Breast epithelium (tissue), 4 donors: Measurements from ENCODE around the gene KIF3B. TPM values are rescaled to one million over a fixed set of nuclear protein-coding genes. Genes with fewer than 3 reads are reported as not detected.
A peak's percentile ranks its signal among the peaks of the same experiment; 100 is the strongest.

Experiments used
- DNase-seq, 2 donors: peaks; one replicate each; pipeline ENCODE4 v3.0.0-alpha.2; 2019; ENCODE audit warnings: low spot score in 2 of 2
- H3K27ac ChIP-seq, 2 donors: fragments of 200-600 bp; sonication (generic) in 1 of 2; one replicate each; pipeline ENCODE4 v1.5.1; 2016 to 2019; ENCODE audit warnings: mild to moderate bottlenecking in 1 of 2
- H3K27me3 ChIP-seq, 2 donors: fragments of 200-600 bp; sonication (generic) in 1 of 2; one replicate each; pipeline versions ENCODE4 v1.5.1 to v1.6.0; 2017 to 2019; ENCODE audit warnings: control low read depth in 1 of 2, mild to moderate bottlenecking in 1 of 2
- H3K36me3 ChIP-seq: fragments of 200-600 bp; one replicate; pipeline ENCODE4 v1.5.1; 2019
- H3K4me1 ChIP-seq, 2 donors: fragments of 200-600 bp; sonication (generic); one replicate each; pipeline ENCODE4 v1.5.1; 2016 to 2019; ENCODE audit warnings: control low read depth in 1 of 2
- H3K4me3 ChIP-seq, 3 donors: fragments of 200-600 bp; sonication (generic); 1 replicate in 2 of 3; 2 replicates in 1 of 3; pipeline ENCODE4 v1.5.1; 2016 to 2019; ENCODE audit warnings: mild to moderate bottlenecking in 3 of 3, moderate library complexity in 2 of 3
- H3K9me3 ChIP-seq, 2 donors: fragments of 200-600 bp; sonication (generic) in 1 of 2; one replicate each; pipeline ENCODE4 v1.5.1; 2016 to 2019; ENCODE audit warnings: control low read depth in 1 of 2
- POLR2A ChIP-seq: fragments of 450-650 bp; IDR thresholded peaks from one replicate; pipeline ENCODE4 v1.6.1; 2016; ENCODE audit warnings: antibody characterized with exemption, mild to moderate bottlenecking, moderate library complexity
- POLR2AphosphoS5 ChIP-seq, 3 donors: sonication (generic); formaldehyde crosslinking; IDR thresholded peaks; one replicate each; pipeline ENCODE4 v1.6.1; 2017; ENCODE audit warnings: antibody characterized with exemption in 3 of 3
- intact Hi-C: fragments of 100-400 bp; cut with DNase I; formaldehyde crosslinking; loops from one replicate; pipeline ENCODE4 v1.15.1; 2023; ENCODE audit warnings: low total_unique reads
- total RNA-seq, 3 donors: library from RNA; depleted of rRNA; stranded (reverse); fragments of >200 nt; gene quantifications; one replicate each; pipeline ENCODE4 v1.1.0, GENCODE V29; 2016
- TF ChIP-seq, protein P1 (sequence below), 3 donors: fragments of 450-650 bp; IDR thresholded peaks; one replicate each; pipeline ENCODE4 v1.5.1; 2016 to 2017; ENCODE audit warnings: antibody characterized with exemption in 3 of 3, mild to moderate bottlenecking in 3 of 3, moderate library complexity in 3 of 3

The KIF3B gene
- total RNA-seq, 3 donors from 2014 or later: 23.7 to 28.6 (median 24.6) TPM

DNA sequence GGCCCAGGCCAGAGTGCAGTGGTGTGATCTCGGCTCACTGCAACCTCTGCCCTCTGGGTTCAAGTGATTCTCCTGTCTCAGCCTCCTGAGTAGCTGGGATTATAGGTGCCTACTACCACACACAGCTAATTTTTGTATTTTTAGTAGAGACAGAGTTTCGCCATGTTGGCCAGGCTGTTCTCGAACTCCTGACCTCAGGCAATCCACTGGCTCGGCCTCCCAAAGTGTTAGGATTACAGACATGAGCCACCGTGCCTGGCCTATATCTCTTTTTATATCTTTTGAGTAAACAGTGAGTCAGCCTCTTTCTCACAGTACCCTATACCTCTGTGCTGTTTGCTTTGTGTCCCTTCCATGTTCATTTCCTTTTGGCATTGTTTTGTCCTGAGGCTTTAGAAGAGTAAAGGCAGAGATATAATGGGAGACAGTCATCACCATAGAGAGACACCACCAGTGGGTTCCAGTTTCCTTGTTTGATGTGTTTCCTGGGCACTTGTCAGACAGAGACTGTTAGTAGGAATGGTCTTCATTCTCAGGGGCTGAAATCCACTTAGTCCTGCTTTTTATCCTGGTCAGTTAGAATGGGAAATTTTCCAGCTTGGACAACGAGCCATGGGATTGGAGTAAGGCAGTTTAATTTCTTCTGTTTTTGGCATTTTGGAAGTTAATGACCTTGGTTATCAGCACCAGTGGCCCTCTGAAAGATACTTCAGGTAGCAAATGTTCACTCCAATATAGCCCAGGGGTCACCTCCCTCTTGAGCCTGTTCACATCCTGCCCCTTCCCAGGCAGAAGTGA lies 48.5 kb downstream of the KIF3B start:
- no peak for DNase-seq
- no peaks in the 10 kb centered on the region for H3K4me1 ChIP-seq
- no peak overlapping the region for H3K4me3 ChIP-seq
- no peak for TF ChIP-seq POLR2AphosphoS5 (IDR thresholded peaks at IDR 0.05)
- TF ChIP-seq, protein P1, sequence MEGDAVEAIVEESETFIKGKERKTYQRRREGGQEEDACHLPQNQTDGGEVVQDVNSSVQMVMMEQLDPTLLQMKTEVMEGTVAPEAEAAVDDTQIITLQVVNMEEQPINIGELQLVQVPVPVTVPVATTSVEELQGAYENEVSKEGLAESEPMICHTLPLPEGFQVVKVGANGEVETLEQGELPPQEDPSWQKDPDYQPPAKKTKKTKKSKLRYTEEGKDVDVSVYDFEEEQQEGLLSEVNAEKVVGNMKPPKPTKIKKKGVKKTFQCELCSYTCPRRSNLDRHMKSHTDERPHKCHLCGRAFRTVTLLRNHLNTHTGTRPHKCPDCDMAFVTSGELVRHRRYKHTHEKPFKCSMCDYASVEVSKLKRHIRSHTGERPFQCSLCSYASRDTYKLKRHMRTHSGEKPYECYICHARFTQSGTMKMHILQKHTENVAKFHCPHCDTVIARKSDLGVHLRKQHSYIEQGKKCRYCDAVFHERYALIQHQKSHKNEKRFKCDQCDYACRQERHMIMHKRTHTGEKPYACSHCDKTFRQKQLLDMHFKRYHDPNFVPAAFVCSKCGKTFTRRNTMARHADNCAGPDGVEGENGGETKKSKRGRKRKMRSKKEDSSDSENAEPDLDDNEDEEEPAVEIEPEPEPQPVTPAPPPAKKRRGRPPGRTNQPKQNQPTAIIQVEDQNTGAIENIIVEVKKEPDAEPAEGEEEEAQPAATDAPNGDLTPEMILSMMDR (IDR thresholded peaks at IDR 0.05): no peak
- TF ChIP-seq POLR2A: no peak
- no peaks in the 10 kb centered on the region for H3K27me3 ChIP-seq
- no peaks in the 10 kb centered on the region for H3K9me3 ChIP-seq
- intact Hi-C loops: no loop called here
- H3K27ac ChIP-seq: peak overlapping the region; percentile 25 to 29
- no peaks in the 10 kb centered on the region for H3K36me3 ChIP-seq

DNA sequence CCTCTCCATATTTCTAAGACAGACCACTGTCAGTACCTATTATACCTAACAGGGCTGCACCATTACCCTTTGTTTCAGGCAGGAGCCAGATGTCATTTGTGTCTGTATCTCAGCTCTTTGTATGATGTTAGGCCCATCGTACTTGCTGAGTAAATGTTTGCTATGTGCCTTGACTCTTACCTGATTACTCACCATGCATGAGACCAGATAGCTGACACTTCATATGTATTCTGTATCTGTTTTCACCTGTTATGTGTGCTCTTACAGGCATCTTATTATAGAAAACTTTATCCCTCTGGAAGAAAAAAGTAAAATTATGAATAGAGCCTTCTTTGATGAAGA lies 49.0 kb downstream of the KIF3B start:
- H3K36me3 ChIP-seq: no peaks in the 10 kb centered on the region

GRCh38 chr20:32327087-32327681 lies 49.7 kb downstream of the KIF3B start:
- H3K36me3 ChIP-seq: no peaks in the 10 kb centered on the region
- no peak overlapping the region for H3K4me3 ChIP-seq
- DNase-seq: no peak
- H3K27me3 ChIP-seq: no peaks in the 10 kb centered on the region
- intact Hi-C loops: no loop called here
- TF ChIP-seq POLR2A: no peak
- no peak for TF ChIP-seq POLR2AphosphoS5 (IDR thresholded peaks at IDR 0.05)
- TF ChIP-seq, protein P1 (IDR thresholded peaks at IDR 0.05): no peak
- no peaks in the 10 kb centered on the region for H3K4me1 ChIP-seq
- H3K9me3 ChIP-seq: no peaks in the 10 kb centered on the region
- H3K27ac ChIP-seq: no peak overlapping the region

More for the DNA sequence above, 49.0 kb downstream of the KIF3B start:
- Histone ChIP-seq H3K27ac (peak overlapping the region; percentile 25 to 29), H3K4me3 (no peak overlapping the region), H3K9me3 (no peaks in the 10 kb centered on the region), H3K4me1 (no peaks in the 10 kb centered on the region), H3K27me3 (no peaks in the 10 kb centered on the region)
- intact Hi-C loops: no loop called here
- DNase-seq: no peak
- TF ChIP-seq POLR2A (no peak), POLR2AphosphoS5 (IDR thresholded peaks at IDR 0.05) (no peak)
- TF ChIP-seq, protein P1 (IDR thresholded peaks at IDR 0.05): no peak

- Histone ChIP-seq H3K27me3 (no peaks in the 10 kb centered on the region), H3K4me3 (no peak overlapping the region), H3K4me1 (no peaks in the 10 kb centered on the region), H3K36me3 (no peaks in the 10 kb centered on the region), H3K27ac (no peak overlapping the region), H3K9me3 (no peaks in the 10 kb centered on the region)
- intact Hi-C loops: no loop called here
- DNase-seq: no peak
- TF ChIP-seq POLR2A: no peak
- TF ChIP-seq POLR2AphosphoS5 (IDR thresholded peaks at IDR 0.05): no peak
- TF ChIP-seq, protein P1 (IDR thresholded peaks at IDR 0.05): no peak
Observed at GRCh38 chr20:32329817-32330554, 52.5 kb downstream of the KIF3B start.

DNA sequence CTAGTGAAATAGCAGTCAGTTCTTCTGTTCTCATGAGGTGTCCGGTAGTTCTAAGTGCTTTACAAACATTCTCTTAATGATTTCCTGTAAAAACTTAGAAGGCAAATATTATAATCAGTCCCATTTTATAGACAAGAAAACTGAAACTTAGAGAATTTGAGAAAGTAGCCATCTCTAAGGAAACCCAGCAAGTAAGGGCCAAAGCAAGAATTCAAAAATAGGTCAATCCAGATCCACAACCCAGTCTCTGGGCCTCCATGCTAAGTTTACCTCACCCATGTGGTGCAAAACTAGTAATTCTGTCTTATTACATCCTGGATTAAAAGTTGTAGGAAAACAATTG lies 53.1 kb downstream of the KIF3B start:
- Histone ChIP-seq H3K36me3 (no peaks in the 10 kb centered on the region), H3K27me3 (no peaks in the 10 kb centered on the region), H3K9me3 (no peaks in the 10 kb centered on the region), H3K27ac (no peak overlapping the region), H3K4me3 (no peak overlapping the region), H3K4me1 (no peaks in the 10 kb centered on the region)
- TF ChIP-seq POLR2AphosphoS5 (IDR thresholded peaks at IDR 0.05) (no peak), POLR2A (no peak)
- TF ChIP-seq, protein P1 (IDR thresholded peaks at IDR 0.05): no peak
- intact Hi-C loops: no loop called here
- DNase-seq: no peak
